Uterus (tissue), 4 donors: ENCODE results near the gene TANGO6. TPM values are rescaled to one million over a fixed set of nuclear protein-coding genes. Genes with fewer than 3 reads are reported as not detected.

Source experiments
- DNase-seq, 2 donors: peaks; one replicate each; pipeline ENCODE4 v3.0.0-alpha.2; 2019 to 2020
- H3K27ac ChIP-seq, 2 donors: fragments of 200-600 bp; sonication (generic); 1 replicate in 1 of 2; 2 replicates in 1 of 2; pipeline ENCODE4 v1.5.1; 2016 to 2018
- H3K27me3 ChIP-seq, 2 donors: fragments of 200-600 bp; sonication (generic); one replicate each; pipeline ENCODE4 v1.5.1; 2018 to 2019; ENCODE audit warnings: control low read depth in 1 of 2
- H3K36me3 ChIP-seq, 2 donors: fragments of 200-600 bp; sonication (generic); one replicate each; pipeline ENCODE4 v1.5.1; 2019; ENCODE audit warnings: control low read depth in 1 of 2
- H3K4me1 ChIP-seq, 2 donors: fragments of 200-600 bp; sonication (generic); one replicate each; pipeline ENCODE4 v1.5.1; 2018 to 2019; ENCODE audit warnings: control low read depth in 1 of 2
- H3K4me3 ChIP-seq, 2 donors: fragments of 200-600 bp; sonication (generic); 1 replicate in 1 of 2; 2 replicates in 1 of 2; pipeline ENCODE4 v1.5.1; 2018 to 2019; ENCODE audit warnings: mild to moderate bottlenecking in 1 of 2
- H3K9me3 ChIP-seq, 2 donors: fragments of 200-600 bp; sonication (generic); one replicate each; pipeline ENCODE4 v1.5.1; 2019; ENCODE audit warnings: control low read depth in 1 of 2
- POLR2A ChIP-seq, 2 donors: fragments of 450-650 bp; IDR thresholded peaks; one replicate each; pipeline ENCODE4 v1.6.1; 2016; ENCODE audit warnings: antibody characterized with exemption in 2 of 2, mild to moderate bottlenecking in 1 of 2, moderate library complexity in 1 of 2
- intact Hi-C: fragments of 100-400 bp; cut with DNase I; formaldehyde crosslinking; loops from one replicate; pipeline ENCODE4 v1.15.1; 2023; ENCODE audit warnings: low total_unique reads
- total RNA-seq, 4 donors: library from RNA; depleted of rRNA in 3 of 4; stranded (reverse); fragments of >200 nt in 3 of 4; gene quantifications; one replicate each; pipeline versions ENCODE4 v1.1.0 to v1.2.4, GENCODE V29; 2014 to 2023
- TF ChIP-seq, protein P1 (sequence below), 4 experiments: fragments of 200-600 bp in 2 of 4; fragments of 450-650 bp in 2 of 4; sonication (generic) in 2 of 4; IDR thresholded peaks; one replicate each; pipeline ENCODE4 v1.5.1; 2016 to 2019; ENCODE audit warnings: antibody characterized with exemption in 4 of 4, mild to moderate bottlenecking in 2 of 4, moderate library complexity in 1 of 4
- donor health status: DM: yes; HTN: yes; CAD: no.

Gene TANGO6
- total RNA-seq, 4 donors from 2014 or later: 21.5 to 44.9 (median 37.5) TPM

DNA sequence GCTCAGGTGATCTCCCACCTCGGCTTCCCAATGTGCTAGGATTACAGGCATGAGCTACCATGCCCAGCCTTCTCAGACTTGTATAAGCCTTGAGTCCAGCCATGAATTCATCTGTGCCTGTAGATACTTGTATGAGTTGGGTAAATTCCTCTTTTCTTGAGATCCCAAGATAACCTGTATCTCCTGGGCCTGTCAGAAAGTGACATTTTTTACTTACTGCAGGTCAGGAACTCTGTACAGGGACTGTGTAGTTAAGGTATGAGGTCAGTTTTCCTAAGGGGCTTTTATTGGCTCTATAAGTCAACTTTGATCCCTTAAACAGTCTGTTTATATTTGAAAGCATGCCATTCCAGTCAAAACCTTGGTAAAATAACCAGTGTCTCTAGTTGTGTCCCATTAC lies 155.8 kb downstream of the TANGO6 start:
- H3K4me3 ChIP-seq: no peak overlapping the region
- no peak for TF ChIP-seq POLR2A (IDR thresholded peaks at IDR 0.05)
- TF ChIP-seq, protein P1, sequence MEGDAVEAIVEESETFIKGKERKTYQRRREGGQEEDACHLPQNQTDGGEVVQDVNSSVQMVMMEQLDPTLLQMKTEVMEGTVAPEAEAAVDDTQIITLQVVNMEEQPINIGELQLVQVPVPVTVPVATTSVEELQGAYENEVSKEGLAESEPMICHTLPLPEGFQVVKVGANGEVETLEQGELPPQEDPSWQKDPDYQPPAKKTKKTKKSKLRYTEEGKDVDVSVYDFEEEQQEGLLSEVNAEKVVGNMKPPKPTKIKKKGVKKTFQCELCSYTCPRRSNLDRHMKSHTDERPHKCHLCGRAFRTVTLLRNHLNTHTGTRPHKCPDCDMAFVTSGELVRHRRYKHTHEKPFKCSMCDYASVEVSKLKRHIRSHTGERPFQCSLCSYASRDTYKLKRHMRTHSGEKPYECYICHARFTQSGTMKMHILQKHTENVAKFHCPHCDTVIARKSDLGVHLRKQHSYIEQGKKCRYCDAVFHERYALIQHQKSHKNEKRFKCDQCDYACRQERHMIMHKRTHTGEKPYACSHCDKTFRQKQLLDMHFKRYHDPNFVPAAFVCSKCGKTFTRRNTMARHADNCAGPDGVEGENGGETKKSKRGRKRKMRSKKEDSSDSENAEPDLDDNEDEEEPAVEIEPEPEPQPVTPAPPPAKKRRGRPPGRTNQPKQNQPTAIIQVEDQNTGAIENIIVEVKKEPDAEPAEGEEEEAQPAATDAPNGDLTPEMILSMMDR (IDR thresholded peaks at IDR 0.05): no peak
- no peaks in the 10 kb centered on the region for H3K27me3 ChIP-seq
- intact Hi-C loops: no loop called here
- no peaks in the 10 kb centered on the region for H3K36me3 ChIP-seq
- DNase-seq: no peak
- H3K27ac ChIP-seq: no peak overlapping the region
- H3K4me1 ChIP-seq: no peaks in the 10 kb centered on the region
- H3K9me3 ChIP-seq: no peaks in the 10 kb centered on the region

DNA sequence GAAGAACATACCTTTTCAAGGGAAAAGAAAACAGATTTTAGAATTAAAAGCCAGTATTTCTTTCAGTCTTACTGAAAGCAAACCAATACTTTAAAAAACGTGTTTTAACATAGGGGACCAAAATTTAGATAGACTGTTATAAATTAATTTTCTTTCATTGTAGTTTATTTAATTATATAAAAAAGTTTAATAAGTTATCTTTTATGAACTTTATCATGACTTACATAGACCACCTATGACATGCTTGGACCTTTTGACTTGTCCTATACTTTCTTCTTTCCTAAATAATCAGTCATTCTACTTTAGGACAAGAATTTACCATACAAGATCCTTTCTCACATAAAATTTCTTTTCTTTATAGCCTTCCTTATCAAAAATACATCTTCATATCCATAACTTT lies 160.2 kb downstream of the TANGO6 start:
- Histone ChIP-seq H3K36me3 (no peaks in the 10 kb centered on the region), H3K4me1 (no peaks in the 10 kb centered on the region), H3K27me3 (no peaks in the 10 kb centered on the region), H3K9me3 (no peaks in the 10 kb centered on the region), H3K27ac (no peak overlapping the region), H3K4me3 (no peak overlapping the region)
- DNase-seq: no peak
- no peak for TF ChIP-seq POLR2A (IDR thresholded peaks at IDR 0.05)
- TF ChIP-seq, protein P1 (IDR thresholded peaks at IDR 0.05): no peak
- intact Hi-C loops: no loop called here

DNA sequence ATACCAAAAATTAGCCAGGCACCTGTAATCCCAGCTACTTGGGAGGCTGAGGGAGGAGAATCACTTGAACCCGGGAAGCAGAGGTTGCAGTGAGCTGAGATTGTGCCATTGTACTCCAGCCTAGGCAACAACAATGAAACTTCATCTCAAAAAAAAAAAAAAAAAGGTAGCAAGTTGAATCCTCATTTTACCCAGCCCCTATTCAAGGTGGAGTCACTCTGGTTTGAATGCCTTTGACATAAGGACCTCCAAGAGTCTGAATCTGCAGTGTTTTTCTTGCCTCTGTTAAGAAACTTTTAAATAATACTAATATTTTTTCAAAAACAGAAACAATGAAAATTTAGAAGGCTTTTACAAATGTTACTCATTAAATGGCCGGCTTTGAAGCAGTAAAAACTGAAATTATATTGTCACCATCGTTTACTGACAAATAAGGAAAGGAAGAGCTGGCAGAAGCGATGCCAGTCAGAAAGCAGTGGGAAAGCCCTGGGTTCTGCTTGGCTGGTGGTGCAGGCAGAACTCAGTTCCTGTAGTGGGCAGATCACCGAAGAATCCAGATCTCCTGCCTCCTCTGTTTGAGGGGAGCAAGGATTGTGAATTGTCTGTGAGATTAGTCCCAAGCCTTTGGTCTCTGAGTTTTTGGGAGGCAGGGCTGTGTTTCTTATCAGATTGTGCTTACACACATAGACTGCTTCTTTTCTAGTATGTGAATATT lies 162.5 kb downstream of the TANGO6 start:
- TF ChIP-seq POLR2A (IDR thresholded peaks at IDR 0.05): no peak
- TF ChIP-seq, protein P1 (IDR thresholded peaks at IDR 0.05): no peak
- Histone ChIP-seq H3K4me3 (no peak overlapping the region), H3K4me1 (no peaks in the 10 kb centered on the region), H3K9me3 (no peaks in the 10 kb centered on the region), H3K27me3 (no peaks in the 10 kb centered on the region), H3K36me3 (no peaks in the 10 kb centered on the region), H3K27ac (no peak overlapping the region)
- no peak for DNase-seq
- intact Hi-C loops: no loop called here

DNA sequence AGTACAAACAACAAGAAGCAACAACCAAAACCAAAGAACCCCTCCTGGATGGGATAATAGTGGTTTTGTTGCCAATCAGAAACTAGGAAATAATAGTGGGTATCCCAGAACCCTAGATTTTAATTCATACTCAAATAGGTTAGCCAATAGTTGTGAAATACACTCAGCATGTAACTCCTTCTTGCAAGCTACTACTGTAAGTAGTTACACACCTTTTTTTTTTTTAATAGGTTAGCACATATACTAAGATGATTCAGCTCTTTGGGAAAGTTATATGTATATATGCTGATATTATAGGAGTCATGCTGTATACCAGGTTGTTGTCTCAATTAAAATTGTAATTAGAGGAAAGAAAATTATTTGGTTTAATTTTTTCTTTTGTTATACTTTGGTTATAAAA lies 169.6 kb downstream of the TANGO6 start:
- Histone ChIP-seq H3K27me3 (no peaks in the 10 kb centered on the region), H3K27ac (no peak overlapping the region), H3K9me3 (no peaks in the 10 kb centered on the region), H3K4me3 (no peak overlapping the region), H3K36me3 (no peaks in the 10 kb centered on the region), H3K4me1 (no peaks in the 10 kb centered on the region)
- intact Hi-C loops: no loop called here
- TF ChIP-seq POLR2A (IDR thresholded peaks at IDR 0.05): no peak
- TF ChIP-seq, protein P1 (IDR thresholded peaks at IDR 0.05): no peak
- no peak for DNase-seq

DNA sequence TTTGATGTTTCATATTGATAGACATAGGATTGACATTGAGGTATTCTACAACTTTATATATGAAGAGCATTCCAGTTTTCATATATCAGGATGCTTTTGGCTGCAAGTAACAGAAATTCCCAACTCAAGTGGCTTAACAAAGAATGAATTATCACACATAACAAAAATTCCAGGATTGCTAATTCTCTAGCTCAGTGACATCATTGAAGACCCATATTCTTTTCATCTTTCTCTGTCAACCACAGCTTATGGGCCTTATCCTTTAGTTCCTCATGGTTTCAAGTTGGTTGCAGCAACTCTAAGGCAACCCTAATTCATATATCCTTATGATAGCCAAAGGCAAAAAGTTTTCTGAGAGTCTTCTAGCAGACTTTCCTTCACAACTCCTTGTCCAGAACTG lies 170.7 kb downstream of the TANGO6 start:
- Histone ChIP-seq H3K4me3 (no peak overlapping the region), H3K27me3 (no peaks in the 10 kb centered on the region), H3K36me3 (no peaks in the 10 kb centered on the region), H3K27ac (no peak overlapping the region), H3K9me3 (no peaks in the 10 kb centered on the region), H3K4me1 (no peaks in the 10 kb centered on the region)
- intact Hi-C loops: no loop called here
- no peak for DNase-seq
- no peak for TF ChIP-seq POLR2A (IDR thresholded peaks at IDR 0.05)
- TF ChIP-seq, protein P1 (IDR thresholded peaks at IDR 0.05): no peak
